Endothelial cell of umbilical vein (primary cell): ENCODE results near the gene SLC2A4. TPM values are rescaled to one million over a fixed set of nuclear protein-coding genes. Genes with fewer than 3 reads are reported as not detected.

Source experiments
- BruUV-seq: library from RNA; stranded (reverse); fragments of 400-500 nt; replicated peaks from 2 replicates; lab custom pipeline; 2021; lab: Mats Ljungman, UMichigan
- CTCF ChIA-PET: fragments of 300-600, 350-600 bp; sonication (Branson Sonifier 250); formaldehyde crosslinking; loops from one replicate; lab custom pipeline; 2021; ENCODE audit warnings: antibody characterized with exemption, inconsistent platforms; lab: Charles Lee
- POLR2A ChIA-PET: fragments of 300-600, 350-600 bp; sonication (Branson Sonifier 250); formaldehyde crosslinking; loops from one replicate; lab custom pipeline; 2021; ENCODE audit warnings: antibody characterized with exemption, inconsistent platforms; lab: Charles Lee
- DNase-seq: peaks from one replicate; pipeline ENCODE4 v3.0.0-alpha.2; 2011; ENCODE audit warnings: low read depth, low spot score
- FAIRE-seq: peaks from 2 replicates; lab custom pipeline; 2011; peaks lifted over from hg19 to GRCh38; lab: Jason Lieb, UNC
- H2AFZ ChIP-seq: 2 replicates; pipeline ENCODE4 v1.6.0; 2012; ENCODE audit warnings: low read depth, low read length, control low read depth, inconsistent platforms
- H3K27ac ChIP-seq: 2 replicates; pipeline ENCODE4 v1.5.1; 2011; ENCODE audit warnings: low read depth, mild to moderate bottlenecking, control low read depth, low read length, moderate library complexity; ENCODE audit not compliant: insufficient read depth
- H3K27me3 ChIP-seq, 2 experiments: 2 replicates each; pipeline versions ENCODE4 v1.6.0 to v1.6.1; 2011; ENCODE audit warnings: low read length in 2 of 2, mixed read lengths in 1 of 2; ENCODE audit not compliant: control insufficient read depth in 2 of 2, insufficient read depth in 2 of 2
- H3K36me3 ChIP-seq, 2 experiments: 2 replicates in 1 of 2; 3 replicates in 1 of 2; pipeline ENCODE4 v1.5.1; 2011; ENCODE audit warnings: low read length in 2 of 2, mild to moderate bottlenecking in 1 of 2, moderate library complexity in 1 of 2; ENCODE audit not compliant: control insufficient read depth in 2 of 2, insufficient read depth in 2 of 2; ENCODE audit errors: extremely low read depth in 1 of 2
- H3K4me1 ChIP-seq: 3 replicates; pipeline ENCODE4 v1.5.1; 2011; ENCODE audit warnings: mild to moderate bottlenecking, low read length; ENCODE audit not compliant: control insufficient read depth, insufficient read depth; ENCODE audit errors: extremely low read depth
- H3K4me2 ChIP-seq: 2 replicates; pipeline ENCODE4 v1.6.1; 2011; ENCODE audit warnings: low read length, control low read depth, mixed read lengths; ENCODE audit not compliant: insufficient read depth
- H3K4me3 ChIP-seq, 3 experiments: fragments of 200-600 bp in 1 of 3; sonication (generic), shearing (Covaris generic) in 1 of 3; replicated peaks in 1 of 3; 2 replicates each; pipeline ENCODE4 v1.5.1; 2011 to 2016; ENCODE audit warnings: control low read depth in 3 of 3, low read length in 3 of 3, mild to moderate bottlenecking in 2 of 3, inconsistent platforms in 1 of 3, low read depth in 1 of 3, moderate library complexity in 1 of 3; ENCODE audit not compliant: insufficient read depth in 1 of 3
- H3K79me2 ChIP-seq: 2 replicates; pipeline ENCODE4 v1.6.0; 2012; ENCODE audit warnings: low read length, inconsistent platforms; ENCODE audit not compliant: control insufficient read depth, insufficient read depth
- H3K9ac ChIP-seq: replicated peaks from 2 replicates; pipeline ENCODE3; 2011; ENCODE audit warnings: low read length, control low read depth; ENCODE audit not compliant: insufficient read depth; ENCODE audit errors: extremely low read depth
- H3K9me1 ChIP-seq: replicated peaks from 3 replicates; pipeline ENCODE4 v1.6.0; 2011; ENCODE audit warnings: mild to moderate bottlenecking, low read length; ENCODE audit not compliant: control insufficient read depth, insufficient read depth; ENCODE audit errors: extremely low read depth
- H3K9me3 ChIP-seq: replicated peaks from 2 replicates; pipeline ENCODE4 v1.5.1; 2012; ENCODE audit warnings: low read length, inconsistent platforms; ENCODE audit not compliant: control insufficient read depth, insufficient read depth
- H4K20me1 ChIP-seq: replicated peaks from 2 replicates; pipeline ENCODE3; 2011; ENCODE audit warnings: mild to moderate bottlenecking, low read length; ENCODE audit not compliant: control insufficient read depth, insufficient read depth; ENCODE audit errors: extremely low read depth
- CTCF ChIP-seq, 2 donors: IDR thresholded peaks; 1 replicate in 1 of 2; 2 replicates in 1 of 2; pipeline ENCODE4 v1.5.1; 2011; ENCODE audit warnings: low read length in 2 of 2, mild to moderate bottlenecking in 2 of 2, moderate library complexity in 2 of 2, control low read depth in 1 of 2, inconsistent platforms in 1 of 2, low read depth in 1 of 2; ENCODE audit not compliant: insufficient read depth in 1 of 2; ENCODE audit errors: extremely low read depth in 1 of 2
- EZH2 ChIP-seq: IDR thresholded peaks from 2 replicates; pipeline ENCODE4 v1.6.1; 2012; ENCODE audit warnings: borderline replicate concordance, low read depth, mild to moderate bottlenecking, moderate library complexity, low read length, inconsistent platforms; ENCODE audit not compliant: severe bottlenecking
- FOS ChIP-seq: IDR thresholded peaks from 2 replicates; pipeline ENCODE4 v1.6.1; 2011; ENCODE audit warnings: mild to moderate bottlenecking, low read length, moderate library complexity, borderline replicate concordance; ENCODE audit not compliant: insufficient read depth
- GATA2 ChIP-seq: IDR thresholded peaks from 2 replicates; pipeline ENCODE4 v1.7.0; 2011; ENCODE audit warnings: low read depth, mild to moderate bottlenecking, moderate library complexity, mixed read lengths, low read length; ENCODE audit not compliant: insufficient read length, insufficient read depth
- JUN ChIP-seq: IDR thresholded peaks from 2 replicates; pipeline ENCODE4 v1.6.1; 2011; ENCODE audit warnings: borderline replicate concordance, low read depth; ENCODE audit not compliant: insufficient read length, insufficient read depth
- MYC ChIP-seq: IDR thresholded peaks from one replicate; pipeline ENCODE4 v1.6.1; 2011; ENCODE audit warnings: mild to moderate bottlenecking, low read depth, low read length
- POLR2A ChIP-seq: IDR thresholded peaks from 2 replicates; pipeline ENCODE4 v1.6.1; 2012; ENCODE audit warnings: low read depth, mild to moderate bottlenecking, control low read depth, low read length
- POLR2AphosphoS5 ChIP-seq: IDR thresholded peaks from 2 replicates; pipeline ENCODE4 v1.6.1; 2012; ENCODE audit warnings: low read depth, mild to moderate bottlenecking, control low read depth, low read length, moderate library complexity; ENCODE audit not compliant: insufficient read depth
- dilution Hi-C: fragments of 300-500 bp; cut with MboI; formaldehyde crosslinking; loops from one replicate; pipeline ENCODE4 v1.15.0; 2019; ENCODE audit warnings: low sequenced_read_pairs; ENCODE audit not compliant: extremely low pct_ligation_motif_present
- intact Hi-C: fragments of 100-400 bp; cut with micrococcal nuclease; formaldehyde crosslinking; loops from one replicate; pipeline ENCODE4 v1.10.0; 2022
- polyA plus RNA-seq, 4 experiments: library from polyadenylated mRNA; depleted of rRNA in 3 of 4; stranded (reverse) in 3 of 4; unstranded in 1 of 4; fragments of >200 nt; gene quantifications; 2 replicates each; pipeline versions ENCODE4 v1.2.1 to v1.2.3, GENCODE V29; 2011 to 2012; ENCODE audit warnings: missing spikeins in 1 of 4
- total RNA-seq: library from RNA; stranded (reverse); gene quantifications from 2 replicates; pipeline ENCODE4 v1.2.3, GENCODE V29; 2021
- TF ChIP-seq, protein P1 (sequence below): IDR thresholded peaks from 2 replicates; pipeline ENCODE4 v1.6.1; 2011; ENCODE audit not compliant: insufficient read depth, insufficient read length

The SLC2A4 gene
- total and polyA plus RNA-seq, 2 donors (not counting 3 experiments of a cell fraction or from before 2014, with no cell fraction given): 0.12 TPM; not detected in 1

DNA sequence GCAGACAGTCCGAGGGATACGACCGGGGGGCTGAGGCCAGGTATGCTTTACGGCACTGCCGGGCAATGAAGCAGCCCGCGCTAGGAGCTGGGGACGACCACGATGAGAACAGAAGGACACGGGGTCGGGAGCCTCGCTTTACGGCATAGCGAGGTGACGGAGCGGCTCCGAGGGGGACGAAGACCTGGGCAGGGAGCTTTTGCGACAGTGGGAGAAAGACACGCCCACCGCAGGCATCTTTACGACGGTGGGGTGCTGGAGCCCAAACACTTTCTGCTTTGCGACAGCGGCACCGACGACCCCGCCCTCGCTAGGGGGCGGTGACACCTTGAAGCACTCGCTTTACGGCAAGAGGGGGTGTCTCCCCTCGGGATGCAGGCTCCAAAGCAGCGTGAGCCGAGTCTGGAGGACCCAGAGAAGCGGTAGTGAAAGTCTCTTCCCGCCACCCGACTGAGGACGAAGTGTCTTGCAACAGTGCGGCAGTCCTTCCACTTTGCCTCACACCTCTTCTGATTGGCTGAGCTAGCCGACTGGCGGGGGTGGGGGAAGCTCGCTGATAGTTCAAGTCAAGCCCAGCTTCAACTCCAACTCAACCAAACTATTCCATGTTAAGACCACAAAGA is 48.0 kb downstream of the SLC2A4 start:
- ChIA-PET CTCF (interaction anchor here (0.6 to 1.9 kb wide), 23 partner anchors 9 to 284 kb away, joined by 3 to 13 read pairs (median 4); partner anchors contain the start of genes GPS2, SLC2A4 and TMEM256), POLR2A (interaction anchor here (0.5 to 1.7 kb wide), 10 partner anchors 13 to 153 kb away, joined by 3 to 5 read pairs (median 4); partner anchors contain the start of genes GPS2, SLC2A4 and TMEM256)
- Histone ChIP-seq H3K4me1 (peaks cover 10% of the 10 kb centered on the region), H3K79me2 (peaks cover 10% of the 10 kb centered on the region), H3K4me2 (peak overlapping the region; percentile 95), H3K9me3 (no peaks in the 10 kb centered on the region), H3K4me3 (peak overlapping the region; percentile 80 to 86 (median 81)), H3K27ac (peak overlapping the region; percentile 71), H4K20me1 (no peaks in the 10 kb centered on the region), H3K27me3 (peaks cover 0 to 2% of the 10 kb centered on the region in 2 experiments), H3K36me3 (peaks cover 0 to 6% of the 10 kb centered on the region in 2 experiments), H3K9ac (peak overlapping the region; percentile 46), H3K9me1 (no peaks in the 10 kb centered on the region), H2AFZ (peak overlapping the region; percentile 97)
- FAIRE-seq: peak; percentile 99
- dilution Hi-C loops (no loop called here), intact Hi-C loops (loop anchor here (1.0 kb wide), 2 partner anchors 14 to 49 kb away; partner anchors contain the start of gene GPS2)
- TF ChIP-seq JUN (no peak), POLR2AphosphoS5 (no peak), EZH2 (no peak), MYC (peak; percentile 1), CTCF (IDR thresholded peaks at IDR 0.05; ENCODE audit: extremely low read depth in 1 of 2, insufficient read depth in 1 of 2, low read depth in 1 of 2, low read length in 2 of 2) (peak in 1 of 2 donors; percentile 6), FOS (no peak), GATA2 (no peak), POLR2A (no peak)
- TF ChIP-seq, protein P1, sequence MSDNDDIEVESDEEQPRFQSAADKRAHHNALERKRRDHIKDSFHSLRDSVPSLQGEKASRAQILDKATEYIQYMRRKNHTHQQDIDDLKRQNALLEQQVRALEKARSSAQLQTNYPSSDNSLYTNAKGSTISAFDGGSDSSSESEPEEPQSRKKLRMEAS: peak; percentile 38
- no TSS peak for BruUV-seq
- DNase-seq: peak; percentile 99
